Mammary epithelial cell (primary cell): ENCODE data around the gene HRK.

Experiments used
- EZH2 ChIP-seq: IDR thresholded peaks from 2 replicates; pipeline ENCODE4 v1.6.1; 2012; ENCODE audit warnings: low read length, inconsistent platforms, borderline replicate concordance
- TF ChIP-seq, protein P1 (sequence below), 2 donors: IDR thresholded peaks in 1 of 2; conservative IDR thresholded peaks in 1 of 2; 2 replicates each; pipeline ENCODE4 v1.5.1; 2011 to 2012; ENCODE audit warnings: inconsistent platforms in 2 of 2, low read length in 2 of 2, mild to moderate bottlenecking in 2 of 2, control low read depth in 1 of 2, low read depth in 1 of 2; ENCODE audit not compliant: insufficient read depth in 1 of 2; ENCODE audit errors: extremely low read depth in 1 of 2

GRCh38 chr12:116885491-116885890, 4.2 kb upstream of the HRK start:
- no peak for TF ChIP-seq EZH2
- TF ChIP-seq, protein P1, sequence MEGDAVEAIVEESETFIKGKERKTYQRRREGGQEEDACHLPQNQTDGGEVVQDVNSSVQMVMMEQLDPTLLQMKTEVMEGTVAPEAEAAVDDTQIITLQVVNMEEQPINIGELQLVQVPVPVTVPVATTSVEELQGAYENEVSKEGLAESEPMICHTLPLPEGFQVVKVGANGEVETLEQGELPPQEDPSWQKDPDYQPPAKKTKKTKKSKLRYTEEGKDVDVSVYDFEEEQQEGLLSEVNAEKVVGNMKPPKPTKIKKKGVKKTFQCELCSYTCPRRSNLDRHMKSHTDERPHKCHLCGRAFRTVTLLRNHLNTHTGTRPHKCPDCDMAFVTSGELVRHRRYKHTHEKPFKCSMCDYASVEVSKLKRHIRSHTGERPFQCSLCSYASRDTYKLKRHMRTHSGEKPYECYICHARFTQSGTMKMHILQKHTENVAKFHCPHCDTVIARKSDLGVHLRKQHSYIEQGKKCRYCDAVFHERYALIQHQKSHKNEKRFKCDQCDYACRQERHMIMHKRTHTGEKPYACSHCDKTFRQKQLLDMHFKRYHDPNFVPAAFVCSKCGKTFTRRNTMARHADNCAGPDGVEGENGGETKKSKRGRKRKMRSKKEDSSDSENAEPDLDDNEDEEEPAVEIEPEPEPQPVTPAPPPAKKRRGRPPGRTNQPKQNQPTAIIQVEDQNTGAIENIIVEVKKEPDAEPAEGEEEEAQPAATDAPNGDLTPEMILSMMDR (conservative IDR thresholded peaks at IDR 0.05 in 1 of 2, IDR thresholded peaks at IDR 0.05 in 1 of 2; ENCODE audit: extremely low read depth in 1 of 2, insufficient read depth in 1 of 2, low read depth in 1 of 2, low read length in 2 of 2), result no peak
